HG03280 (cell line): Measurements from ENCODE around the gene FGD6.
"Not testable (repeated sequence)": the region's sequence is repeated elsewhere in the genome, so short reads cannot be mapped to it uniquely, and the experiment has no call there.

ENCODE experiments used
- ATAC-seq: cut with Tn5 transposase; IDR thresholded peaks from one replicate; pipeline ENCODE4 v1.9.1; 2021; ENCODE audit warnings: mild to moderate bottlenecking, moderate library complexity; ENCODE audit not compliant: unreplicated experiment

Gene FGD6

DNA sequence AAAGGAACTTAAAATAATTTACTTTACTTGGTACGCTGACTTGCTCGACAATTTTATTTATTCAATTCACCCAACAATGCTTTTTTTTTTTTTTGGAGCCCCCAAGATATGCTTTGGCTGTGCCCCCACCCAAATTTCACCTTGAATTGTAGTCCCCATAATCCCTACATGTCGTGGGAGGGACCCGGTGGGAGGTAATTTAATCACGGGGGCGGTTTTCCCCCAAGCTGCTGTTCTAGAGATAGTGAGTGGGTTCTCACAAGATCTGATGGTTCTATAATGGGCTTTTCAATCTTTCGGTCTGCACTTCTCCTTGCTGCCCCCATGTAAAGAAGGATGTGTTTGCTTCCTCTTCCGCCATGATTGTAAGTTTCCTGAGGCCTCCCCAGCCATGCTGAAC, 10.4 kb downstream of the FGD6 start:
- no peak for ATAC-seq

DNA sequence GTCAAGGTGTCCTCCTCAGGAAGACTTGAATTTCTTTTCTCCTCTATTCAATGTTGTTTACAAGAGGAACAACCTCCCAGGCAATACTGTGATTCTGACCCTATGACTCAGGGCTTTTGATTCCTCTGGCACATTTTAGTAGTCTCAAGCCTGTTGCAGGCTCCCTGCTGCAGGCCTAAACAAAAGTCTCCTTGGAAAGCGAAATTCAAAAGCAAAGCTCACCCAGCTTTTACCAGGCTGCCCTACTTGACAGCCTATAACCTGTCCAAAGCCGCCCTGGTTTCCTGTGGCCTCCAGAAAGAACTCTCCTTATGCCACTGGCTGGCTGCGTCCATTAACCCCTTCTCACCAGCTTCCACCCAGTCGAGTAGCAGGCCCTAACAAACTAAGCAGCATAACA, 11.6 kb downstream of the FGD6 start:
- no peak for ATAC-seq

DNA sequence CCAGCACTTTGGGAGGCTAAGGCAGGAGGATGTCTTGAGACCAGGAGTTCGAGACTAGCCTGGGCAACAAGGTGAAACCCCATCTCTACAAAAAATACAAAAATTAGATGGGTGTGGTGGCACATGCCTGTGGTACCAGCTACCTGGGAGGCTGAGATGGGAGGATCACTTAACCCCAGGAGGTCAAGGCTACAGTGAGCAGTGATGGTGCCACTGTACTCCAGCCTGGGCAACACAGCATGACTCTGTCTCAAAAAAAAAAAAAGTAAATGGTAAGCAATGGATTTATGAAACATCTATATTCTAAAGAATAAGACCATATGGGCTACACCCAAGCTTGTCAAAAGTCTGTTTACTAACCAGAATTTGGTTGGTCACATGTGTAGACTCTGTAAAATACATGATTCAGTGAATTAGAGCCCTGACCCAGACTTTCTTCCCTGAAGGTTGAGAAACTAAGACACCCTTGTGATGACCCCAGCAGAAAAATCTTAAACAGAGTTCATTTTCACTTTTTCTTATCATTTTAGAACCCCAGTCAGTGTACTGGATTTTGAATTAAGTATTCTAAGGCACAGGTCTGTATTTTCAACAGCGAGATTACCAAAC, 12.1 kb downstream of the FGD6 start:
- no peak for ATAC-seq

DNA sequence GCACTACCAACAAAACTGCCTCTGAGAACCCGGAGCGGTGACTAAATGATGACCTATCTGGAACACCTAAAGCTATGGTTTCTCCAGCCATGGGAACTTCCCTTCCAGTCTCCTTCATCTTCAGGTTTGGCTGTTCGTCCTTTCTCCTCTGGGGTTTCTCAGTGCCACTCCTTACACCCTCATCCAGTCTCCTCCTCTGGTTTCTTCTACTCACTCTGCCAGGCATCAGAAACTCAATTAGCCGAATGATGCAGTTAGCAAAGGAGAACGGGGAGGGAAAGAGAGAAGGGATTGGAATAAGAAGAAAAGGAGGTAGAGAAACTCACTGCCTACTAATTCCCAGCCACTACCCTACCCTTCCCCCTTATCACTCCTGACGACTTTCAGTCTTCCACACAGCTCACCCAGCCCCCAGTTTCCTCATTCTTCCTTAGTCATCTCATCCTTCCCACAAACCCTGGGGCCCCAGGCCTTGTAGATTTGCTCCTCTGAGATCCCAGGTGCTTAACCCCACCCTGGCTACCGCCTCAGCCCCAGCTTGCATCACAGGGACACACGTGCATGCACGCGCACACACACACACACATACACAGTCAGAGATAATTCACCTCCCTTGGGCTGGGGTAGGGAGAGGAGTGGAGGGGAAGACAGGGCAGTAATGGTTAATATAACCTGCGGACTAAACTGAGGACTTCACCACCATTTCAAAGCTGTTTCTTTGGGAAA, 13.0 kb downstream of the FGD6 start:
- no peak for ATAC-seq

DNA sequence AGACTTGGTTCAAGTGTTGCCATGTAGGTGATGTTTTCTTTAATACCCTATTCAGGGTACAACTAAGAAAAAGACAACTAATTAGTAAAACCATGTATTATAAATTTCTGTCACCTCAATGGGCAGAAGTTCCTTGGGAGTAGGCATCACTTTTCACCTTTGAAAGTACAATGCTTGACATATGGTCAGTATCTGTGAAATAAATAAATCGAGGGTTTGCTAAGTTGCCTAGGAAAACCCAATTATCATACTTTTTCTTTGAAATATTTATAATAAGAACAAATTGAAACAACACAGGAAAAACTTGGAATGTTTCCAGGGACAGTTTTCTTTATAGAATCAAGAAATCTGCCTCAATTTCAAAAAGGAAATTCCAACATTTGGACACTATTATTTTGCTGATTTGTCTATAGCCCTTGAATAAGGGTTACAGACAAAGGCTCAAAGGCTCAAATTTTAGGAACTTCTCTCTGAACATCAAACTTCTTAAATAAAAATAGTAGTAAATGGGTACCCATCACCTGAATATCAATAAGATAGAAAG, 13.7 kb downstream of the FGD6 start:
- ATAC-seq = no peak

DNA sequence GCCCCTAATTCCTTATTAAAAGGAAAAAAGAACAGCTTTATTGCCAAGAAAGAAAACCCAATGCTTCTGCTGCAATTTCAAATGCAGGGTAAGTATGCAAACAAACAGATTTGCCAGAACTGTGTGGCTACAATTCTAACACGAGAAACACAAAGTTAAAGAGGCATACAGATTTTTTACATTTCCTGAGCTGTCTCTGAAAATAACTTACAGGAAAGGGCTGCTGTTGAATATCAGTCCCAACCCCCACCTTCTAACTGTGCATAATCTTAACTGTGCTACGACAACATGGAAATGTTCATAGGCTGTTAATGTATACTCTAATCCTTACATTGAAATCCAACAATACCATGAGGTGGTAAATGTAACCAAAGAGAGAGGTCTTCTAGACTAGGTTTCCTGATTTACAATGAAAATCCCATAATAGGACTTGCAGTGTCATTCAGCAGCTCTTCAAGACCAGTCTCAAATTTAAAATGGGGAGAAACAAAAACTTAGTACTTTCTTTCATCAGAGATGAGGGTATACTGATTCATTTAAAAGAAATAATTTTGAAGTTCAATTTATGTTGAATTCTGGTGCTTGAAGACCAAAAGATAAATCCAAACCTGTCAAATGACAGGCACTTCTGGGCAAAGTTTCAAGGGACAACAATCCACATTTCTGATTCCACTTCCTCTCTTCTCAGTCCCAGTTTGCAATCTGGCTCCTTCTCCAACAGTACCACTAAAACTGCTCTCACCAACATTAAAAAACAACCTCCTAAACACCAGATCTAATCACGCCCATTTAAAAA, 14.4 kb downstream of the FGD6 start:
- no peak for ATAC-seq

DNA sequence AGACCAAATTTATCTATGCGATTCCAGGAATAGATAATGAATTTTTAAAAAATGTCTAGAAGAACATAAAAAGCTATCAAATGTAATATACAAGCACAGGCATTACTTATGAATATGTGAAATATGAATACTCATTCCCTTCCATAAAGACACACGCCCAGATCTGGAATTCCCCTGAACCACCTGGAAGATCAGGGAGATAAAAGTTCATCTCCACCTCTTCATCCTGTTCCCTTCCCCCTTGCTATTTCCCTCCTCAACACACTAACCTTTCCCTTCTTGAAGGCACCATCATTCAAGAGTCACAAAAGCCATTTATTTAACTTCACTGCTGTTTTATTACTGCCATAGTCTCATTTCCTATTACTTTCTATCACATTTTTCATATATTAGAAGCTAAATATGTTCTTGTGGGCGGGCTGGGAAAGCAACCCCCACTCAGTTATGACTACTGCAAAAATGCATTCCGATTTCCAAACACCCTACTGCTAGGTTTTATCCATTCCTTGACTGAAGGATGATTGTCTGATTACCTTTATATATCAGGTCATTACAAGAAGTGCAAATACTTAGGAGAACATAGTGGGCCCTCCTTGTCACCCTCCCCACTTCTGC, 16.1 kb downstream of the FGD6 start:
- ATAC-seq = no peak

DNA sequence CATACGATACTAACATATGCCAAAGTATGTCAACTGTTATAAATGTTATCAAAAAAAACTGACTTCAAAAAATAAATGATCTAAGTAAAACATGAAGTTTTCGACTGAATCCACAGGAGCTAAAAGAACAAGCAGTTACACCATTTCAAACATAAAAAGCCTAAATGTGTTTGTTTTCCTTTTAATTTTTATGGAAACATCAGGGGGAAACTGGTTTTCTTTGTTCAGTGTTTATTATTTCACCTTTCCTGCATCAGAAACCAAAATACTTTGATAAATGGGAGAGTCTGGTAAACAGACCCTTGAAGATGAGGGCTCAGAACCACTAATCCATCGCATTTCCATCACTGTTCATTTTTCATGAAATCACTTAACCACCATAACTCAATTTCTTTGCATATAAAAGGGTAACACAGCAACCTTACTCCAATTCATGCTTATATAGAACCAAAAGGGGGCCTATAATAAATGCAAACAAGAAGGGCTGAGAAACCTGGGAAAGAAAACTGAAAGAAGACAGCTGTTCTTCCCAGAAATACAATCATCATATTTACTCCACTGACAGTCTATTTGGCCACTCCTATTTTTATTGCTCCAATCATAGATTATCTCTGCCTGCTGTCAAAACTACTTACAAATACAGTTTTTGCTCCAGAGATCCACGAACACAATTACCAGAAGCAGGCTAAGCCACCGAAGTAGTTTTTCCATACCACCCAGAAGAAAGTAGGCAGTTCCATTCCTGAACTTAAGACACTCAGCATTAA, 17.0 kb downstream of the FGD6 start:
- ATAC-seq = no peak

DNA sequence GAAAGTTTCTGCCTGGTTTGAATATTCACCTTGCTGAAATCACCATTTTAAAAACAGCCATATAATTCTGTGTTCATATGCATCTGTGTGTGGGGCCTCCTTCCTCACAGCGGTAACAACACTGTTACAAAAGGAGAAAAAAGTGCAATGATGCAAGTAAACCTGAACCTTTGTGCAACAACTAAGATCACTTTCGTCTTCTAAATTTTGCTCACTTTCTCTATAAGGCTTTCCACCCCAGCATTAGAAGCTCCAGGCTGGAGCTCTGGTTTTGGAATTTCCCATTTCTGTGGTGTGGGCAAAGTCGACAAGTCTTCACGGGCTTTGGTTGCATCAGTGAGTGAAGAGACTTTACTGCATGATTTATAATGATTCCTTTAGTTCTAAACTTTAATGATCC, 18.4 kb downstream of the FGD6 start:
- no peak for ATAC-seq

DNA sequence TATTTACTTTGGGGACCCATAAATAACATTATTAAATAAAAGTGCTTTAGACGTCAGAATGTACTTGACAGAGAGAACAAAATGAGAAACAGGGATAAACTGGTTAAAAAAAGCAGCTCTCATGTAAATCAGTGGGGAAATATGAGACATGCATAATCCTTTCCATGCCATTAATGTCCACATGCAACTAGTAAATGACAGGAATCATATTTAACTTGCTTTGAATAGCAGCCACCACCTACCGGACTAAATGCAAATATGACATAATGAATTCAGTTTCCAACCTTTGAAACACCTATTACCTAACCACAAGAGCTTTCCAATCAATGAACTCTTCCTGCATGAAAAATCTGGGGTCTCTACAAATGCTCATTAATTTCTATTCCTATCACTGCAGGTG, 19.6 kb downstream of the FGD6 start:
- no peak for ATAC-seq

DNA sequence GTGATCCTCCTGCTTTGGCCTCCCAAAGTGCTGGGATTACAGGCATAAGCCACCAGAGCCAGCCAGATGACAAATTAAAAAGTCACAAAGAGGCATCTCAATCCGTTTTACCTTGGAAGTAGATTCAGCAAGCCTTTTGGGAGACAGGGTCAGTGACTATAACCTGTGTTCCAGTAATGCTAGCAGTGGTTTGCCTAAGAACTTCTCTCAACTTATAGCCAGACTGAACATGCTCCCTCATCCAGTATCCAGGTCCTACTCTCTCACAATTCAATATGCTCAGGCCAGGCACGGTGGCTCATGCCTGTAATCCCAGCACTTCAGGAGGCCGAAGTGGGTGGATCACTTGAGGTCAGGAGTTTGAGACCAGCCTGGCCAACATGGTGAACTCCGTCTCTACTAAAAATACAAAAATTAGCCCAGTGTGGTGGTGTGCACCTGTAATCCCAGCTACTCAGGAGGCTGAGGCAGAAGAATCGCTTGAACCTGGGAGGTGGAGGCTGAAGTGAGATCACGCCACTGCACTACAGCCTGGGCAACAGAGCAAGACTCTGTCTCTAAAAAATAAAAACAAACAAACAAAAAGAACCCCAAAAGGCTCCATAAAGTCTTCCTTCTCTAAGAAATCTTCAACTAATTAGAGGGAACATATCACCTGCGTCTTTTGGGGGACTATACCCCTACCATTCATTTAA, 20.2 kb downstream of the FGD6 start:
- ATAC-seq = not testable (repeated sequence)

DNA sequence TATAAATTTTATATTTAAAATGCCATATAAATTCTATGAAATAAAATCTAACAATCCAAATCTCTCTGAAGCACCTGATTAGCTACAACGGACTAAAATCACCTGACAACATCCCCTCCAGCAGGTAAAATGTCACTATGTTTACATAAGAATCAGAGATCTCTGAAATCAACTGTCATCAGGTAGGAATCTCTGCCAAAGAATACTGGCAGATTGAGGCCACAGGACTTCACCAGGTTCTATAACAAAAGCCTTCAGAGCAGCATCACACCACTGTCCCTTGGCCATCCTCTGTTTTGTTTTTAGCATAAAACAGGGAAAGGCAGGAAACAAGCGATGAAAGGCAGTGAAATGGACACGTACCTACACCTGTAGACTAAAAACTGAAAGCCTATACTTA, 22.1 kb downstream of the FGD6 start:
- no peak for ATAC-seq

DNA sequence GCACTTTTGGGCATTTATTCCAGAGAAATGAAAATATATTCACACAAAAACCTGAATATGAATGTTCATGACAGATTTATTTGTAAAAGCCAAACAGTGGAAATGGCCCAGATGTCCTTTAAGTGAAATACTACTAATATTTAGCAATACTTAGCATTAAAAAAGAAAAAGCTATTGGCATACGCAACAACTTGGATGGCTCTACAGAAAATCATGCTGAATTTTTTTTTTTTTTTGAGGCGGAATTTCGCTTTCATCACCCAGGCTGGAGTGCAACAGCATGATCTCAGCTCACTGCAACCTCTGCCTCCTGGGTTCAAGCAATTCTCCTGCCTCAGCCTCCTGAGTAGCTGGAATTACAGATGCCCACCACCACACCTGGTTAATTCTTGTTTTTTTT, 24.1 kb downstream of the FGD6 start:
- ATAC-seq = no peak

DNA sequence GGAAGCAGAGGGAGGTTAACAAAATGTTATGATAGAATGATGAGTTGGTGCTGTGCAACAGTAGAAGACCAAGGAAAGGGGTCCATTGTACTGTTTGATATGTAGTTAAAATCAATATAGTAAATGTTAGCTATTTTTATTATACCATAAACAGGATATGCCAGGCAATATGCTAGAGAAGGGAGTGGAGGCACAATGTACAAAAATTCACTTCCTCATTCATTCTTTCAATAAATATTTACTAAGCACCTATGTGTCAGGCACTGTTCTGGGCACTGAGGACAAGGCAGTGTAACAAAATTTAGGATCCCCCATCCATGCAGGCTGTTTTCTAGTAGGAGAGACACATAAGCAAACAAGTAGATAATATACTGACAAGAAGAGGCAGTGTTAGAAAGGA, 25.0 kb downstream of the FGD6 start:
- ATAC-seq = no peak

DNA sequence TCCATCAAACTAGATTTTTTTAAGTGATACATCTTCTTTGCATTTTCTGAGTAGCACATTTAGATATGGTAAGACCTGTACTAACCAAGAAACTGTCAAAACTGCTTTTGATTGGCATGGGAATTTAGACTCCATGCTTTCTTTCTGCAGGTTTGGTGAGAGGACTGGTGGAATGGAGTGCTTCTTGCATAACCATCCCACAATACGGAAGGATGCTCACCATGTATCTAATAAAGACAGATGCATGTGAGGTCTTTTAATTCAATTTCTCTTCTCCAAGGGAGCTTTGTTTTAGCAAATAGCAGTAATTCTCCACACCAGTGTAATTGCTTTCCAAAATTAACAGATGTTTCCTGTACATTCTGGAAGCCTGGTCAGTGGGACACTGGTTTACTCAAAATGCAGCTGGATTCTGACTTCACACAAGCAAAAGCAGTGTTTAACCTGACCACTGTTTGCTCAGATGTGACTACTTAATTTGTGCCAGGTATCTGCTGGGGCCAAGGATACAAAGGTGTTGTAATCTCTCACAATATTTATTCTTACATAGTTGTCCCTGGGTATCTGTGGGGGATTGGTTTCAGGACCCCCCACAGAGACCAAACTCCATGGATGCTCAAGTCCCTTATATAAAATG, 26.1 kb downstream of the FGD6 start:
- ATAC-seq = no peak

DNA sequence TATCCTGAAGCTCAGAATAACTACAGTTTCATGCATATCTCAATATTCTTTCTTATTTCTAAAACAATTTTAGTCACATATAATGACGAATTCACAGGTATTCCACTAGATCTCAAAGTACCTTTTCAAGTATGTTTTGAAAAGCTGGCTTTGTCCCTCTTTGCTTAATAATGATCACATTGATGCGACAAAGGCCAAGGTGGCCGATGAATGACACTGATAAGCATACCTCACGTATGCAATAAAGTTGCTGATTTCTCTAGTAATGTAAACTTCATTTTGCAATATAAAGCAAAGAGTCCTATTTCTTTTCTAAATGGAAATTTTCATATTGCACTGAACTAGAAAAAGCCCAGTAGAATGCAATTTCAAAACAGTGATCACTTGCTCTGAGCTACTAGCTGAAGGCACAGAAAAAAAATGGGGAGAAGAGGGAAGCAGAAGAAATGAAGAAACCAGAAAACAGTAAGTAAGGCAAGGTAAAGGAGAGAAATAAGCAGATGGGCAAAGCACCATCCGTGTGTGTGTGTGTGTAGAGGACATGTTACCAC, 29.3 kb downstream of the FGD6 start:
- ATAC-seq = no peak

DNA sequence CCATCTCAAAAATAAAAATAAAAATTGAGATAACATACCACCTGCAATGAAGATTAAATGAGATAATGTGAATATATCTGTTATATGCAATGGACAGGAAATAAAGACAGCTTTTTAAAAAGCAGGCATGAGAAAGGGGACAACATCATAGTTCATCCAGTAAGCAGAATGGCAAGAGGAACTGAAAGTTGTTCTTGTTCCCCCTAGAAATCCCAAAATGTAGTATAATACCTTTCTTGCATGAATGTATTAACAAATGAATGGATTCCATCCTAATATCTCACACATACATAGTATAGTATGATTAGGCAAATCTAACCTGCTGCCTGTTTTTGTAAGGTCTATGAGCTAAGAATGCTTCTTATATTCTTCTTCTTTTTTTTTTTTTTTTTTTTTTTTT, 31.4 kb downstream of the FGD6 start:
- no peak for ATAC-seq

DNA sequence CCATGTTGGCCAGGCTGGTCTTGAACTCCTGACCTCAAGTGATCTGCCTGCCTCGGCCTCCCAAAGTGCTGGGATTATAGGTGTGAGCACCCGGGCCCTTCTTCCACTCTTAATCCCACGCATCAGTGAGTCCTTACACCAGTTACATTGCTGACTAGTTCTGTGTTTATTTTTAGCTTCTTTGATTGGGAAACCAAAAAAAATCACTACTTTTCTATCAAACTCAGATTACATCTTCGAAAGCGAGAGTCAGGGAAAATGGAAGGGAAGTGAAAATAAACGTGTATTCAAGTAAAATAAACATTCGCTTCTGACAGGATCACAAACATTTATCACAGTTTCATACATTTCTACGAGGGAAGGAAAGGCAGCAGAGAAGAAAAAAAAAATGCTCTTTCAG, 32.2 kb downstream of the FGD6 start:
- ATAC-seq = no peak

DNA sequence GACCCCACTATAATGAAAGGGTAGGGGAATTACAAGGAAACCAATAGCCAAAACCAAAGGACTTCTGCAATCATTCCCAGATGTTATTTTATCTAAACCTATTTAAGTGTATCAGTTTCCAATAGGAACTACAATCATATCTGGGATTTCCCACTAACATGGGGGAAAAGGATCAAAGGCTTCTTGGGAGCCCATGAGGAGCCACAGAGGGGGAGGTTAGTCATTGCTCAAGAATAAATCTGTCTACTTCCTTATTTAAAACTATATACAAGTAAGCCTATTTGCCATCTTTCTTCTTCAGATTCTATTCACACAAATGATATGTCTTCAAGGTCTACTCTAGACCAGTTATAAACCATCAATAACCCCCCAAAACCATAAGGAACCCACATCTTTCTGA, 33.1 kb downstream of the FGD6 start:
- no peak for ATAC-seq
